Endometrial microvascular endothelial cells (primary cell): Measurements from ENCODE around the gene ORAI2. TPM values are rescaled to one million over a fixed set of nuclear protein-coding genes. Genes with fewer than 3 reads are reported as not detected.
"Not testable (repeated sequence)": the region's sequence is repeated elsewhere in the genome, so short reads cannot be mapped to it uniquely, and the experiment has no call there.

Source experiments
- in situ Hi-C: cut with HindIII; loops from 2 replicates; pipeline ENCODE4 v1.10.0; 2017; ENCODE audit warnings: low sequenced_read_pairs, low pct_unique_long_range_greater_than_20kb; ENCODE audit errors: inconsistent ontology term
- total RNA-seq: library from RNA; depleted of rRNA; stranded (reverse); fragments of >200 nt; gene quantifications from one replicate; pipeline ENCODE4 v1.2.3, GENCODE V29; 2015; ENCODE audit errors: inconsistent ontology term

ORAI2 gene
- total RNA-seq, 1 donor from 2014 or later = 65.0 TPM

- in situ Hi-C loops = not testable (repeated sequence)
Observed at GRCh38 chr7:102481962-102482361, 48.6 kb downstream of the ORAI2 start.

- in situ Hi-C loops = not testable (repeated sequence)
Observed at GRCh38 chr7:102484317-102484716, 50.9 kb downstream of the ORAI2 start.

- in situ Hi-C loops = not testable (repeated sequence)
Observed at GRCh38 chr7:102490529-102491075, 57.2 kb downstream of the ORAI2 start.

- in situ Hi-C loops = not testable (repeated sequence)
Observed at GRCh38 chr7:102493220-102493935, 60.0 kb downstream of the ORAI2 start.

- in situ Hi-C loops = not testable (repeated sequence)
Observed at GRCh38 chr7:102494026-102494425, 60.7 kb downstream of the ORAI2 start.

GRCh38 chr7:102494473-102495149 is 61.2 kb downstream of the ORAI2 start:
- in situ Hi-C loops = not testable (repeated sequence)

GRCh38 chr7:102496861-102497260 is 63.5 kb downstream of the ORAI2 start:
- in situ Hi-C loops = not testable (repeated sequence)

- in situ Hi-C loops = not testable (repeated sequence)
Observed at GRCh38 chr7:102497308-102497707, 63.9 kb downstream of the ORAI2 start.

- in situ Hi-C loops = not testable (repeated sequence)
Observed at GRCh38 chr7:102498321-102498720, 64.9 kb downstream of the ORAI2 start.

GRCh38 chr7:102503141-102503540 is 69.8 kb downstream of the ORAI2 start:
- in situ Hi-C loops = not testable (repeated sequence)

GRCh38 chr7:102505298-102506185 is 72.2 kb downstream of the ORAI2 start:
- in situ Hi-C loops = not testable (repeated sequence)

Other genes with a start within 250 kb of the ORAI2 start
- 0.56 TPM for gene SH2B2, start 146.7 kb upstream of the ORAI2 start, total RNA-seq
- gene SPDYE6, start 77.1 kb upstream of the ORAI2 start, total RNA-seq = not detected
- 5.6 TPM for gene PRKRIP1, start 37.2 kb upstream of the ORAI2 start, total RNA-seq
- gene ALKBH4, start 31.3 kb downstream of the ORAI2 start, total RNA-seq = 12.8 TPM
- 11.9 TPM for gene LRWD1, start 31.4 kb downstream of the ORAI2 start, total RNA-seq
- 7.4 TPM for gene POLR2J, start 45.3 kb downstream of the ORAI2 start, total RNA-seq
- gene RASA4B, start 84.2 kb downstream of the ORAI2 start, total RNA-seq = 2.7 TPM
- gene UPK3BL2, start 110.1 kb downstream of the ORAI2 start, total RNA-seq = not detected
- not detected for gene SPDYE2, start 117.7 kb downstream of the ORAI2 start, total RNA-seq
- gene POLR2J3, start 139.0 kb downstream of the ORAI2 start, total RNA-seq = 14.7 TPM
- gene RASA4, start 183.2 kb downstream of the ORAI2 start, total RNA-seq = 6.9 TPM
- 38.5 TPM for gene UPK3BL1, start 209.2 kb downstream of the ORAI2 start, total RNA-seq
- gene SPDYE2B, start 216.7 kb downstream of the ORAI2 start, total RNA-seq = not detected
- 2.0 TPM for gene POLR2J2, start 238.1 kb downstream of the ORAI2 start, total RNA-seq